ENCODE measurements around the gene DCT.

The DCT gene

GRCh38 chr13:94399812-94400211, 79.7 kb downstream of the DCT start:
- ChIA-PET POLR2A (no interaction called here), CTCF (no interaction called here)
- no peak for DNase-seq (ENCODE audit: extremely low spot score)
- TF ChIP-seq L3MBTL2 (conservative IDR thresholded peaks at IDR 0.05) (no peak), ARNT (IDR thresholded peaks at IDR 0.05) (no peak), BHLHE40 (IDR thresholded peaks at IDR 0.05; ENCODE audit: borderline replicate concordance) (no peak), SP1 (IDR thresholded peaks at IDR 0.05) (no peak), SUZ12 (IDR thresholded peaks at IDR 0.05) (no peak), TARDBP (IDR thresholded peaks at IDR 0.05) (no peak), CTBP1 (IDR thresholded peaks at IDR 0.05; ENCODE audit: borderline replicate concordance) (no peak), FOXM1 (IDR thresholded peaks at IDR 0.05; ENCODE audit: borderline replicate concordance) (no peak), HDGF (IDR thresholded peaks at IDR 0.05; ENCODE audit: borderline replicate concordance) (no peak), LEF1 (IDR thresholded peaks at IDR 0.05; ENCODE audit: borderline replicate concordance) (no peak), PKNOX1 (IDR thresholded peaks at IDR 0.05) (no peak), ELF4 (IDR thresholded peaks at IDR 0.05) (no peak), ZNF384 (IDR thresholded peaks at IDR 0.05) (no peak), NFRKB (IDR thresholded peaks at IDR 0.05) (no peak)

GRCh38 chr13:94395860-94396259, 83.6 kb downstream of the DCT start:
- no peak for DNase-seq (ENCODE audit: extremely low spot score)
- ChIA-PET CTCF (interaction anchor here (0.6 to 1.9 kb wide), 2 partner anchors 21 to 938 kb away, joined by 3 to 7 read pairs; no protein-coding TSS in a partner anchor), POLR2A (interaction anchor here (1.5 kb wide), 1 partner anchor 8 kb away, joined by 4 read pairs; no protein-coding TSS in a partner anchor)
- TF ChIP-seq BHLHE40 (IDR thresholded peaks at IDR 0.05; ENCODE audit: borderline replicate concordance) (no peak), HDGF (IDR thresholded peaks at IDR 0.05; ENCODE audit: borderline replicate concordance) (no peak), PKNOX1 (IDR thresholded peaks at IDR 0.05) (no peak), NFRKB (IDR thresholded peaks at IDR 0.05) (no peak), CTBP1 (IDR thresholded peaks at IDR 0.05; ENCODE audit: borderline replicate concordance) (no peak), FOXK2 (IDR thresholded peaks at IDR 0.05) (no peak), ARNT (IDR thresholded peaks at IDR 0.05) (no peak), FOXM1 (IDR thresholded peaks at IDR 0.05; ENCODE audit: borderline replicate concordance) (no peak), SUZ12 (IDR thresholded peaks at IDR 0.05) (no peak), ZNF384 (IDR thresholded peaks at IDR 0.05) (no peak), TARDBP (IDR thresholded peaks at IDR 0.05) (no peak), LEF1 (IDR thresholded peaks at IDR 0.05; ENCODE audit: borderline replicate concordance) (no peak), L3MBTL2 (conservative IDR thresholded peaks at IDR 0.05) (no peak), FOXA1 (IDR thresholded peaks at IDR 0.05) (no peak), ELF4 (IDR thresholded peaks at IDR 0.05) (no peak), SP1 (IDR thresholded peaks at IDR 0.05) (no peak)

GRCh38 chr13:94394723-94395122, 84.8 kb downstream of the DCT start:
- POLR2A ChIA-PET, result interaction anchor here (0.8 to 1.5 kb wide), 2 partner anchors 9 to 50 kb away, joined by 3 to 4 read pairs; no protein-coding TSS in a partner anchor
- CTCF ChIA-PET, result interaction anchor here (0.6 to 1.9 kb wide), 3 partner anchors 22 to 280 kb away, joined by 3 to 7 read pairs (median 4); no protein-coding TSS in a partner anchor
- no peak for DNase-seq (ENCODE audit: extremely low spot score)
- TF ChIP-seq TARDBP (IDR thresholded peaks at IDR 0.05) (no peak), ARNT (IDR thresholded peaks at IDR 0.05) (no peak), FOXM1 (IDR thresholded peaks at IDR 0.05; ENCODE audit: borderline replicate concordance) (no peak), CTBP1 (IDR thresholded peaks at IDR 0.05; ENCODE audit: borderline replicate concordance) (no peak), LEF1 (IDR thresholded peaks at IDR 0.05; ENCODE audit: borderline replicate concordance) (no peak), FOXK2 (IDR thresholded peaks at IDR 0.05) (no peak), ELF4 (IDR thresholded peaks at IDR 0.05) (no peak), PKNOX1 (IDR thresholded peaks at IDR 0.05) (no peak)

- ChIA-PET CTCF (interaction anchor here (0.8 kb wide), 1 partner anchor 26 kb away, joined by 4 read pairs; no protein-coding TSS in a partner anchor), POLR2A (no interaction called here)
- no peak for DNase-seq (ENCODE audit: extremely low spot score)
- no peak for TF ChIP-seq PKNOX1 (IDR thresholded peaks at IDR 0.05)
- no peak for TF ChIP-seq ZNF384 (IDR thresholded peaks at IDR 0.05)
- TF ChIP-seq SUZ12 (IDR thresholded peaks at IDR 0.05), result no peak
- no peak for TF ChIP-seq LEF1 (IDR thresholded peaks at IDR 0.05; ENCODE audit: borderline replicate concordance)
Measured at GRCh38 chr13:94390881-94391280, 88.6 kb downstream of the DCT start.

- ChIA-PET POLR2A (interaction anchor here (1.2 to 1.5 kb wide), 2 partner anchors 159 to 206 kb away, joined by 4 read pairs; partner anchors contain the start of gene TGDS), CTCF (interaction anchor here (1.6 to 2.2 kb wide), 2 partner anchors 26 to 46 kb away, joined by 4 to 11 read pairs; no protein-coding TSS in a partner anchor)
- peak; percentile 79 for DNase-seq (ENCODE audit: extremely low spot score)
- TF ChIP-seq PKNOX1 (IDR thresholded peaks at IDR 0.05) (peak; percentile 97), L3MBTL2 (conservative IDR thresholded peaks at IDR 0.05) (peak; percentile 51; the same call in 1 of the 2 replicates), HDGF (IDR thresholded peaks at IDR 0.05; ENCODE audit: borderline replicate concordance) (no peak)
Measured at GRCh38 chr13:94389604-94390351, 89.7 kb downstream of the DCT start.
